Inflammatory macrophage treated with lipopolysaccharide for 4 hours (primary cell): ENCODE results near the gene DMAP1.

ENCODE experiments used
- DNase-seq: peaks from one replicate; pipeline ENCODE4 v3.0.0-alpha.2; 2020

DMAP1 gene

DNA sequence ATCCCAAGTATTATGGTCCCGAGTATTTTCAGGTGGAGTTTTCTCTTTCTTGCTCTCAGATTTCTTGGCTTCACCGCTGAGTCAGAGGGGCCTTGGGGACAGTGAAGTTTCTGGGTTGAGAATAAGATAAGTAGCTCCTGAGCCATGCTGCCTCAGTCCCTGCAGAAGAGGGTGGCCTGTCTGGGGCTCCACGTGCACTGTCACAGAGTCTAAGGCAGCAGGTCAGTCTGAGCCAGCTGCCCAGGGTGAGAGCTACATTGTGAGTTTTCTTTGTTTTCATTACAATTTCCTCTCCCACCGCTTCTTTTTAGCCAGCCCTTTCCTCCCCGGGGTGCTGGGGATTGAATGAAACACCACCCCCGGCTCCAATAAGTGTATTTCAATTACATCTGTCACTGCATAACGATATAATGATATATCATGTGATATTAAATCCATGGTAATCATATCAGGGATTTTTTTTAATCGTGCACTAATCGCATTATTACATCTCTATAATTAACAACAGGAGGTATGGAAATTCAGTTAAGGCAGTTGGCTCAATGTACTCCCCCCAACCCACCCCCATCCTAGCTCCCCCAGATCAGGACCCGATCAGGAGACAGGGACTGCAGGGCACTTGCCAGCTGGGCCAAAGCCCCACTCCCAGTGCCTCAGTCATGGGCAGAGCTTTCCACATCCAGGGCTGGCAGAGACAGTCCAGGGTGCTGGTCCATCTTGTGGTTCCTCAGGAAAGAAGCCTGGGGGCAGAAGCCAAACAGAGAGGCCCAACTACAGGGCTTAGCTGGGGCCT is 43.7 kb downstream of the DMAP1 start:
- DNase-seq: no peak

DNA sequence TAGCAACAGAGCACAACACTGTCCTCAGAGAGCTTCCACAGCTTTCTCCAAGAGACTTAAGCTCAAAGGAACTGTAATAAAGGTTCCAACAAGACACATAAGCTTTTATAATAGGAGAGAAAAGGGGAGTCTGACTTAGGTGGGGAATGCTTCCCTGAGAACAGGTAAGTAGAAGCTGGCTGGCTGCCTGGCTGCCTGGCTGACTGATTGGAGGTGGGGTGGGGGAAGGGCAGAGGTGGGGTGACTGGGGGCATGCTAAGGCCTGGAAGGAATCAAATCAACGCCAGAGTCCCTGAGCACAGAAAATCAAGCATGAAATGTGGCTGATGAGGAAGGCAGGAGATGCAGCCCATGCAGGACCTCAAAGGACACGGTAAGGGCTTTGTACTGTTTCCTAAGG is 45.8 kb downstream of the DMAP1 start:
- no peak for DNase-seq

- no peak for DNase-seq
Measured at GRCh38 chr1:44260792-44261170, 47.5 kb downstream of the DMAP1 start.

DNA sequence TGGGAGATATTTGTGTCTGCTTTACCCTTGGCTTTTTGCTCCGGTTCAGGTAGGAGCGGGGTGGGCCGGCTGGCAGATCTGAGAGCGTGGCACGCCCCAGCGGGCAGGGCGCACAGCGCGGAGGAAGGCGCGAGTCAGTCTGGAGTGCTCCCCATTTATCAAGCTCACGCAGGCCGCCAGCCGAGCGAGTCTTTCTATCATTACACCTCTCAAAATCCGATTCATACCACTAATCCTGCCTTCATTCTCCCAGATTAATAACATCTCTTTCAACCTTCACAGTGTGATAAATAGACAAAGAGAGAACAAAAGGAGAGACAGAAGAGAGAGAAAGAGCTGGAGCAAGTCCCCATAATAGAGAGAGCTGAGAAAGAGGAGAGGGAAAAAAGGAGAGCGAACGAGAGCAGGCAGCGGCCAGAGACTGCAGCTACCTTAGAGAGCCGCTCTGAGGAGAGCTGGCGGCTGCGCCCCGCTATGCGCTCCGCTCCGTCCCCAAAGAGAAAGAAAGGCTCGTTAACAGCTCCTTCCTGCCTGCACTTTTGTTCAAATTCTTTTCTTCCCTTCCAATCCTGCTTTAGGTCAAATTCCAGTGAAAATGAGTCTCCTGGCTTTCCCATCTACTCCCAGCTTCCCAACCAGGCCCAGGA is 48.0 kb downstream of the DMAP1 start:
- DNase-seq: no peak

DNA sequence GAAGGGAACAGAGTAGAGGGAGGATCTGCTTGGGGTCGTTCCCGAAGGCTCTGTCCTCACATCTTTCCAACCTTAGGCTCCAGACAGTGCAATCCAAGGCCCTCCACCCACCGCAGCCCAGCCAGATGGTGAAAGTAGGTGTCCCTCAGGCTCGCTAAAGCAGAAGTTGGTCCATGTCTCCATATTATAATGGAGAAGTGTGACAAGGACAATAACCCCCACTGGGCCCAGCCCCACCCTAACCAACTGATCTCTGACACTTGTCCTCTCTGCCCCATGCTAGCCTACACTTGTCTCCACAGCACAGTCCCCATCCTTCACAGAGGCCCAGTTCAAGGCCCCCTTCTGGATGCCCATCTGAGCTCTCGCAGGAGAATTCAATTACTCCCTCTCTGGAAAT is 48.7 kb downstream of the DMAP1 start:
- peak; percentile 82 for DNase-seq

DNA sequence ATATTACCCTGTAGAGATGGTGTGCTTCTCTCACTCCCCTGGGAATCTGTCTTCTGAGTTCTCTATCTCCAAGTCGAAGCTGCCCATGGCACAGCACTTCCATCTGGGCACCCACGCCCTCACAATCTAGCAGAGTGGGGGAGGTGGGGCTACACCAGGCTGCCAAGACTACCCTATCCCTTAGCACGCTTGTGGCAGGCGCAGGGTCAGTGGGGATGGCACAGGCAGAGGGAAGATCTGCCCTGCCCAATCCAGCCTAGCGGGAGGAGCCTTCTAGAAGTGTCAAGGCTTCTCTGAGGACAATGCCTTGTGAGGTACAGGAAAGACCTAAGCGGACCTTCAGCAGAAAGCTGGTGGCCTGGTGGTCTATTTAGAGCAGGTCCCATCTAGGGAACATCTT is 49.1 kb downstream of the DMAP1 start:
- no peak for DNase-seq

DNA sequence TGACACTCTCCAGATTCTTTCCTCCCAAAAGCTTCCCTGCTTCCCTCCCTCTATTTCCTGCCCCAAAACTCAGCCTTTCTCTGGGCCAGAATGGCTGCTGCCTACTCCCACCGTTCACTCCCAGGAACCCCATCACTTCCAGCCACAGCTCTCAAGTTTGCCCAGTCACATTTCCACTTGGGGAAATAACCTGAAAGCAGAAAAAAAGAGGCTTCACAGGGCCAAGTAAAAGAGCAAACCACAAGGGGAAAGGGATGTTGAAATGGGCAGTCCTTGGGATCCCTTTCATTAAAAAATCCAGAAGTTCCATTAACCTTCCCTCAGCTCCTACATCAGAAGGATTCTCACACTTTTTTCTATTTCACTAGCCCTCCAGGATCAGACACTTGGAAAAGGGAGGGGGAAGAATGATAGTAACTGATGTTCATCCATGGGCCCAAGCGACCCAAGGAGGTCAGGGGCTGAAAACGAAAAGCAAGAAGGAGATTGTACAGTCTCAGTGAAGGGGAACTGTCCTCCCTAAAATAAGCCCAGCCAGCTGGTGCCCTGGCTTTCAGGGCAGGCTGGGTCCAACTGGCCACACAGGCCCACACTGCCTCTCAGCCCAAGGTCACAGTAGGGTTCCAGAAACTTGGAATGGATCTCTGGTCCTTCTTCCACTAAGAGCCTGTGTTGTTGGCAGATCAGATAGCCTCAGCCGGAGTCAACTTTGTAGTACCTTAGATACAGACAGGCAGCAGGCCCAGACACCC is 49.7 kb downstream of the DMAP1 start:
- DNase-seq: peak; percentile 71

DNA sequence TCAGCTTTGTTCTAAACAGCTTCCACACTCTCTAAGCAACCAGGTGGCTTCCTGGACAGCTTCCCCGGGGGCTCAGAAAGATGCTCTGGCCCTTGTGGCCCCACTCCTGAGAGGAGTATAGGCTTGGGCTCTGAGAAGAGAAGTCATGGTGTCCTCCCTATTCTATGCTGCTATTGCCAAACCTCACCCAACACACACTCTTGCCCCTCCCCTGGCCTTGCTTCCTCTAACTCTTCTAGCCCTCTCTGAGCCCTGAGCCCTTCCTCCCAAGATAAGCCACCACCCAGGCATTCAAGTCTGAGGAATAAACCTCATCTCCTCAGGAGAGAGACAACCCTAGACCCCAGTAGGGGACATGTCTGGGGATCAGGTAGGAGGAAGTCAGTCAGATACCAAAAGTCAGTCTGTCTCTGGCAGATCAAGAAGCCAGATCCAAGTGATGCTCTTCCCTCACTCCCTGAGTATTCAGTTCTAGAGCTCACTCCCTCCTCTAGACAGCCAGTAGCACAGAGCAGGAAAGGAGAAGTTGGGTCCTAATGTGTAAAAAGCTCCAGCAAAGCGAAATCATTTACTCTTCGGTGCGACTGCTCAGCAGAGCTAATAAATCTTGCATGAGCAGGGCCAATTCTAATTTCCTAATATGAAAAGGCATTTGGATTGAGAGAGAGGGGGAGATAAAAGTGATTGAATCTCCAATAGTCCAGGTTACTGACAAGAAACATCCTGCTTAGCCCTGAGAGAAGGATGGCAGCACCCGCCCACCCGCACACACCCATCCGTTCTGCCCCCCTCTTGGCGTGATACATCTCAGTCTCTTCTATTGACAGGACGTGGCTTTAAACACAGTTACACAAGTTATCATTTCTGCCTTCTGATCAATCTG is 50.5 kb downstream of the DMAP1 start:
- DNase-seq: peak; percentile 79

DNA sequence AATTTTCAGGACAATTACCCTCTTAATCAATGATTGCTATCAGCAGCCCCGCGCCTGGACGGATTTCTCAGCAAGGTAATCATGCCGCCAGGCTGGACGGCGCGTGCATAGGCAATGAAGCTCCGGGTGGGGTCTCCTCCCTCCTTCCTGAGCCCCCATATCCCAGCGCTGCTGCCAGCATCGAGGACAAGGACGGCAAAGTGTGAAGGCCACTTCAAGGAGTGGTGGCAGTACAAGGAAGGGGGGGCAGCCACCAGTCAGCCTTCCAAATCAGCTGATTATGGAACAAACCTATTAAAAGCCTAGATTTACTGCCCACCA is 51.1 kb downstream of the DMAP1 start:
- no peak for DNase-seq

GRCh38 chr1:44265656-44266358 is 52.5 kb downstream of the DMAP1 start:
- peak; percentile 91 for DNase-seq

- DNase-seq: no peak
Measured at GRCh38 chr1:44266400-44267344, 53.4 kb downstream of the DMAP1 start.

DNA sequence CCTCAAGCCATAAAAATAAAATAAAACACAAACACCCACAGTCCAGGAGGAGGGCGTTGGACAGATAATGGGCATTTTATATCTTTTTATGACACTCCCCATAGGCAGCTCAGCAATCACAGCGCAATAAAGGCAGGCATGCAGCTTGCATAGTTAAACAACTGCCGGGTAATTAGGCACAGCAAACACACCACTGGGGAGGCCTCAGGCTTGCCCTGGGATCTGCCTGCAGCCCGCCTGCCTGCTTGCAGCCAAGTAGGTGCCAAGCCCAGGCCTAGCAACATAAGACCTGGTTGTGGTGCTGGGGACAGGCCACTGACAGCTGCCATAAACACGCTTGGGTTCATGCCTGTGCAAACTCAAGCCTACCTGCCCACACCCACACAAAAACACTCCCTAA is 54.2 kb downstream of the DMAP1 start:
- no peak for DNase-seq

DNA sequence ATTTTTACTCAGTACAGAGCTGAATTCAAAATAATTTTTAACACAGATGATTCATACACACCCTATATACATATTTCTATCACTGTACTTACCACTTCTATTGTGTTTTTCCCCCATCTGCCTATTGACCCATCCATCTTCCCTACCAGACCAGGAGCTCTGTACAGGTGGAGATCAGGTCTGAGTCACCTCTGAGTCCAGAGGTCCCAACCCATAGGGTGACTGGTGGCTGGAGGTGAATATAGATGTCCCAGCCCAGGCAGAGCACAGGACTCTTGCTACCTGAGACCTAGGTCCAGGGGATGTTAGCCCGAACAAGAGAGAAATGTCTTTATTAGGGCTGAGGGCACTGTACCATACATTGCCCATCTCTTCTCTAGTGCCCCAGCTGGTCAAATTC is 54.8 kb downstream of the DMAP1 start:
- DNase-seq: no peak
